Lower lobe of right lung (tissue), 2 donors: ENCODE measurements around the gene PPDPF. TPM values are rescaled to one million over a fixed set of nuclear protein-coding genes. Genes with fewer than 3 reads are reported as not detected.

Source experiments
- ATAC-seq, 2 donors: fragments of 200-7000 bp; cut with Tn5 transposase; one replicate each; pipeline ENCODE4 v1.9.1; 2020 to 2022; ENCODE audit warnings: mild to moderate bottlenecking in 2 of 2, moderate library complexity in 2 of 2
- DNase-seq: peaks from one replicate; pipeline ENCODE4 v3.0.0-alpha.2; 2020
- H3K27ac ChIP-seq: fragments of 200-600 bp; one replicate; pipeline ENCODE4 v1.8.0; 2022
- H3K27me3 ChIP-seq: fragments of 200-600 bp; one replicate; pipeline ENCODE4 v1.8.0; 2022; ENCODE audit warnings: low read depth
- H3K36me3 ChIP-seq: fragments of 200-600 bp; one replicate; pipeline ENCODE4 v1.8.0; 2022; ENCODE audit warnings: mild to moderate bottlenecking
- H3K4me1 ChIP-seq: fragments of 200-600 bp; one replicate; pipeline ENCODE4 v1.8.0; 2022
- H3K4me3 ChIP-seq: fragments of 200-600 bp; one replicate; pipeline ENCODE4 v1.8.0; 2022; ENCODE audit warnings: mild to moderate bottlenecking
- H3K9me3 ChIP-seq: fragments of 200-600 bp; one replicate; pipeline ENCODE4 v1.8.0; 2022
- intact Hi-C: fragments of 100-400 bp; cut with DNase I; formaldehyde crosslinking; loops from one replicate; pipeline ENCODE4 v1.11.0; 2022
- total RNA-seq: library from RNA; stranded (reverse); fragmentation: NEBNext Ultra II Directional; extraction: Animal tissue kit (Norgen Biotek cat#: 25700); gene quantifications from one replicate; pipeline ENCODE4 v1.2.1, GENCODE V29; 2021
- TF ChIP-seq, protein P1 (sequence below): fragments of 200-600 bp; IDR thresholded peaks from one replicate; pipeline ENCODE4 v1.8.0; 2022; ENCODE audit warnings: antibody characterized with exemption, mild to moderate bottlenecking
- donor health status: DM: no; HTN: yes; CAD: no; lungs with severe emphysema.

The PPDPF gene
- total RNA-seq, 1 donor from 2014 or later, result 305 TPM

DNA sequence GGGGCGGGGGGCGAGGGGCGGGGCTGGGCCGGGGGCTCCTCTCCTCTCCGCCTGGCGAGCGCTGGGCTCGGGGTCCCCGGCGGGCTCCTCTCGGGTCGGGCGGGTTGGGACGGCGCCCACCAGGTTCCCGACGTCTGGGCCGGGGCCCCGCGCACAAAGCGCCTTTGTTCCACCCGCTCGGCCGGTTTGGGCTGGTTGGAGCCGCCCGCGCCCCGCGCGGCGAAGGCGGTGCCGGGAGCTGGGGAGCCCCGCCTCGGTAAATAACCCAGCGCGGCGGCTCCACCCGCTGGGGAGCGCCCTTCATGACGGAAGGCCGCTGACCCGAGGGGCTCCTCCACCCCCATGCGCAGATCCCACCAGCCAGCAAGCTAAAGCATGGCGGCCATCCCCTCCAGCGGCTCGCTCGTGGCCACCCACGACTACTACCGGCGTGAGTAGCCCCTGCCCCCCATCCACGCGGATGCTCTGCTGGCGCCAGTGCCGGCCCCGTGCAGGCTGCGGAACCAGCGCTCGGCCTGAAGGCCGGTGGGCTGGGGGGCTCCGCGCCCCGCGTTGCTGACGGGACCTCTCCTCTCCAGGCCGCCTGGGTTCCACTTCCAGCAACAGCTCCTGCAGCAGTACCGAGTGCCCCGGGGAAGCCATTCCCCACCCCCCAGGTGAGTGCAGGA, 503 bp downstream of the PPDPF start:
- TF ChIP-seq, protein P1, sequence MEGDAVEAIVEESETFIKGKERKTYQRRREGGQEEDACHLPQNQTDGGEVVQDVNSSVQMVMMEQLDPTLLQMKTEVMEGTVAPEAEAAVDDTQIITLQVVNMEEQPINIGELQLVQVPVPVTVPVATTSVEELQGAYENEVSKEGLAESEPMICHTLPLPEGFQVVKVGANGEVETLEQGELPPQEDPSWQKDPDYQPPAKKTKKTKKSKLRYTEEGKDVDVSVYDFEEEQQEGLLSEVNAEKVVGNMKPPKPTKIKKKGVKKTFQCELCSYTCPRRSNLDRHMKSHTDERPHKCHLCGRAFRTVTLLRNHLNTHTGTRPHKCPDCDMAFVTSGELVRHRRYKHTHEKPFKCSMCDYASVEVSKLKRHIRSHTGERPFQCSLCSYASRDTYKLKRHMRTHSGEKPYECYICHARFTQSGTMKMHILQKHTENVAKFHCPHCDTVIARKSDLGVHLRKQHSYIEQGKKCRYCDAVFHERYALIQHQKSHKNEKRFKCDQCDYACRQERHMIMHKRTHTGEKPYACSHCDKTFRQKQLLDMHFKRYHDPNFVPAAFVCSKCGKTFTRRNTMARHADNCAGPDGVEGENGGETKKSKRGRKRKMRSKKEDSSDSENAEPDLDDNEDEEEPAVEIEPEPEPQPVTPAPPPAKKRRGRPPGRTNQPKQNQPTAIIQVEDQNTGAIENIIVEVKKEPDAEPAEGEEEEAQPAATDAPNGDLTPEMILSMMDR, result peak; percentile 23
- peak; percentile 80 for ATAC-seq
- peak overlapping the region; percentile 93 for H3K4me3 ChIP-seq
- peak; percentile 87 for DNase-seq
- H3K4me1 ChIP-seq, result peaks cover 30% of the 10 kb centered on the region
- H3K27me3 ChIP-seq, result no peaks in the 10 kb centered on the region
- no peaks in the 10 kb centered on the region for H3K9me3 ChIP-seq
- H3K27ac ChIP-seq, result peak overlapping the region; percentile 96
- peaks cover 19% of the 10 kb centered on the region for H3K36me3 ChIP-seq
- intact Hi-C loops, result no loop called here

DNA sequence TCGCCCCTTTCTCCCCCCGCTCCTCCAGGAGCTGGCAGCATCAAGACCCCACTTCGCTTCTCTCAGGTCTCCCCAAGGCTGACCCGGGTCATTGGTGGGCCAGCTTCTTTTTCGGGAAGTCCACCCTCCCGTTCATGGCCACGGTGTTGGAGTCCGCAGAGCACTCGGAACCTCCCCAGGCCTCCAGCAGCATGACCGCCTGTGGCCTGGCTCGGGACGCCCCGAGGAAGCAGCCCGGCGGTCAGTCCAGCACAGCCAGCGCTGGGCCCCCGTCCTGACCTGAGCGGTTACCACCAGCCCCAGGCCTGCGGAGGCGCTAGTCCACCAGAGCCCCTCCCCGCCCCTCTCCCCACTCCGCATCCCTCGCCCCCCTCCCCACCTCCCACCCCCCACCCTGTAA, 1.0 kb downstream of the PPDPF start:
- Histone ChIP-seq H3K4me1 (peaks cover 30% of the 10 kb centered on the region), H3K9me3 (no peaks in the 10 kb centered on the region), H3K27ac (peak overlapping the region; percentile 96), H3K36me3 (peaks cover 19% of the 10 kb centered on the region), H3K27me3 (no peaks in the 10 kb centered on the region), H3K4me3 (peak overlapping the region; percentile 93)
- ATAC-seq (no peak), DNase-seq (peak; percentile 53)
- intact Hi-C loops, result no loop called here
- TF ChIP-seq, protein P1, result no peak

DNA sequence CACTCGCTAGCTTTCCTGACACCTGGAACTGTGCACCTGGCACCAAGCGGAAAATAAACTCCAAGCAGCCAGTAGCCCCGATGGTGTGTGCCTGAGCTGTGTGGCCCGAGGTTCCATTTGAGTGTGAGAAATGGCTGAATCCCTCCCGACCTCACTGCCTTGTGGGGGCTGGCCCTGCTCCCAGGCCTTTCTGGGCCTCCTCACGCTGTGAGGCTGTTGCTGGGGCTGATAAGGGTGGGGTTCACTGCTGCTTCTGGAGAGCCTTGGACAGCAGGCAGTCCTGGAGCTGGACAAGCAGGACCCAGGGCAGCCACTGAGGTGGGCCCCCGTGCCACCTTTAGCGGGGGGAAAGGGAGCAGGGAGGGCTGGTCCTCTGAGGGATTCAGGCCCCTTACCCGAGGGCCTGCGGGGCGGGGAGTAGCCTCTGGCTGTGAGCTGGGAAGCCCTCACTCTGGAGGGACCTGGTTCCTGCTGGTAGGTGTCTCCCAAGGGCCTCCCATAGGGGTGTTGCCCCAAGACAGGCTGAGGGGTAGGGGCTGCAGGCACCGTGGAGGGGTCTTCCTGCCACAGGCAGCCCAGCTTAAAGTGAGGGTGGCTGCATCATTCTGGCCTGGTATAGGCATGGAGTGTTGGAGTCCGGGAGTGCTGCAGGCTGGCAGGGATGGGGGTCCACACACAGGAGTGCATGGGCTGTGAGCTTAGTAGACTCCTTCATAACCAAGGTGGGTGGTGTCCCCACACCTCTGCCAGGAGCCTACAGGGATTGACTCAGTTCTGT, 1.7 kb downstream of the PPDPF start:
- Histone ChIP-seq H3K27ac (no peak overlapping the region), H3K4me3 (peak overlapping the region; percentile 93), H3K4me1 (peaks cover 30% of the 10 kb centered on the region), H3K9me3 (no peaks in the 10 kb centered on the region), H3K27me3 (no peaks in the 10 kb centered on the region), H3K36me3 (peaks cover 19% of the 10 kb centered on the region)
- intact Hi-C loops, result no loop called here
- TF ChIP-seq, protein P1, result no peak
- DNase-seq (no peak), ATAC-seq (no peak)

DNA sequence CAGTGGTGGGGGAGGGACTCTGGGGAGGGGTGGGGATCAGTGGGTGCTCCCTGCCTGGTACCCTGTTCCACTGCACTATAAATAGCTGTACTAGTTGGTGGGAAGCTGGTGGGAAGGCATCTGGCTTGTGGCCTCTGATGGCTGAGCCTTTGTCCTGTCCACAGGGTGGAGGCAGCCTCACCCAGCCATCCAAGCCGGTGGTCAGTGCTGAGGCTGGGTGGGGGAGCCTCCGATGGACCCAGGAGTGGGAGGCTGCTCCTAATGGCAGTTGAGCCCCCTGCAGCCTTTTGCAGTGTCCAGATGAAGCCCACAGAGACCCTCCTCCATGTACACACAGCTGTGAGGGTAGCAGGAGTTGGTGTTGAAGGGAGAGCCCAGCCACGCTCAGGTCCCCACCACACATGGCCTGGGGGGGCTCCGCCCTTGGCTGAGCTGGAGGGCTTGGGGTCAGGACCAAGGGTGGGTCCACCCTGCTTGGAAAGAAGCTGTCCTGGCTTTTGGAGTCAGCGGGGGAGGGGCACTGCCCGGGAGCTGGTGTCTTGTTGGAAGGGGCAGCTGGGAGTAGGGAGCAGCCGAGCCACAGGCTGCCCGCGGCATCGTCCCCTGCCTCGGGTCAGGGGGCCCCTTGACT, 2.5 kb downstream of the PPDPF start:
- no peaks in the 10 kb centered on the region for H3K27me3 ChIP-seq
- ATAC-seq (no peak), DNase-seq (peak; percentile 44)
- no peak overlapping the region for H3K4me3 ChIP-seq
- intact Hi-C loops, result no loop called here
- H3K27ac ChIP-seq, result no peak overlapping the region
- H3K9me3 ChIP-seq, result no peaks in the 10 kb centered on the region
- peaks cover 30% of the 10 kb centered on the region for H3K4me1 ChIP-seq
- TF ChIP-seq, protein P1, result no peak
- H3K36me3 ChIP-seq, result peaks cover 19% of the 10 kb centered on the region

DNA sequence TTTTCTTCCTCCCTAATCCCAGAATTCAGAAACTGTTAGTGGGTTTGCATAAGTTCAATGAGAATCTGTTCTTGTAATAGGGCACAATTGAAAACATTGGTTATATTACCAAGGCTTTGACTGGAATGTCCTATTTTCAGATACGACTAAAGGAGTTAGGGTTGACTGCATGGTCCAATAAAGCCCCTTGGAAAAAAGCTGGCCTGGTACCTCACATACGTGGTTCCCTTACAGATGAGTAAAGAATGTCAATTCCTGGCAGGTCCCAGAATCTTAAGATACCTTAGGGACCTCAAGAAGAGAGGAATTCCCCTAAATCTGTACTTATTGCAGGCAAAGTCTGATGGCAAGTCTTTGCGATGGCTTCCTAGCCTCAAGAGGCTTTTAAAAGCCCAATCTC, 4.6 kb downstream of the PPDPF start:
- DNase-seq (no peak), ATAC-seq (no peak)
- Histone ChIP-seq H3K4me3 (no peak overlapping the region), H3K27ac (no peak overlapping the region), H3K36me3 (peaks cover 19% of the 10 kb centered on the region), H3K4me1 (peaks cover 21% of the 10 kb centered on the region), H3K9me3 (no peaks in the 10 kb centered on the region), H3K27me3 (no peaks in the 10 kb centered on the region)
- intact Hi-C loops, result no loop called here
- TF ChIP-seq, protein P1, result no peak
